GM21737 (cell line): ENCODE data around the gene NEDD4L.

ENCODE experiments used
- ATAC-seq: cut with Tn5 transposase; IDR thresholded peaks from one replicate; pipeline ENCODE4 v1.9.1; 2021; ENCODE audit warnings: mild to moderate bottlenecking, moderate library complexity; ENCODE audit not compliant: unreplicated experiment

NEDD4L gene

DNA sequence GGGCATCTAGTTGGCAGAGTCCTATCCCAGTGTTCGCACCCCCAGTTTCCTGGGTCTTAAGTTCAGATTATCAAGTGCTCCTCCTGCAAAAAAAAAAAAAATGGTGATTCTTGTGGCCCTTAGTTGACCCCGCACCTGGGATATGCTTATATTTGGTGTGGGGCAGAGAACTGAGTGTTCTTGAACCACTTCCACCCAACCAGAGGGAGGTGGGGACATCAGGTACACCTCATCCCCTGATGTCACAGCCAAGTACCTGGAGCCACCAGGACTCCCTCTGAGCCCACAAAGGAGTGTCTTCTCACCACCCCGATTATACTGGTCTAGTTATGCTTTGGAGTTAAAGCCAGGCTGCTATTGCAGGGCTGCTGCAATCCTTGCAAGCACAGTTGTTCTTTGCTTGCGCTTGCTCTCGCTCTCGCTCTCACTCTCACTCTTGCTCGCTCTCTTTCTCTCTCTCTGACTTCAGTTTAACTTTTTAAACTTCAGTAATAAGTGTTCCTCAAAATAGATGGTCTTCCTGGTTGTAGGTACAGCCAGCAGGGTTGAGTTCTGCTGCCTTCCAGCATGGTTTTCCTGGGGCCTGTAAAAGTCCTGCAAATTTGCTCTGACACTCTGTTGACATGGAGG, 265.7 kb downstream of the NEDD4L start:
- ATAC-seq = no peak

DNA sequence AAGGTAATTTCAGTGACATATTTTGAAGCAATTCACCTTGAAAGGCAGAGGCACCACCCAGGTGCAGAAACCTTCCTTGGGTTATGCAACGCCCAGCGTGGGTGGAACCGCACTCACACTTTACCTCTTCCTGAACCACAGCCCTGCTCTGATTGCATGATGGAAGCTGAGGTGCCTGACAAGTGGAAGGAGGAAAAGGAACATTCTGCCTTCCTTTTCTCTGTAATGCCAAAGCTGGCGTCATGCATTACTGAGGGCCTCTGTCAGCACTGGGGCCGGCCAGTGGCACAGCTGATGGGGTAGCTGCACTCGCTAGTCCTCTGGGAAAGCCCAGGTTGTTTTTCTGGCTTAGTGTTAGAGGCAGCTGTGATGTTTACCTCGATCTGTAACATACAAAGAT, 266.5 kb downstream of the NEDD4L start:
- no peak for ATAC-seq

DNA sequence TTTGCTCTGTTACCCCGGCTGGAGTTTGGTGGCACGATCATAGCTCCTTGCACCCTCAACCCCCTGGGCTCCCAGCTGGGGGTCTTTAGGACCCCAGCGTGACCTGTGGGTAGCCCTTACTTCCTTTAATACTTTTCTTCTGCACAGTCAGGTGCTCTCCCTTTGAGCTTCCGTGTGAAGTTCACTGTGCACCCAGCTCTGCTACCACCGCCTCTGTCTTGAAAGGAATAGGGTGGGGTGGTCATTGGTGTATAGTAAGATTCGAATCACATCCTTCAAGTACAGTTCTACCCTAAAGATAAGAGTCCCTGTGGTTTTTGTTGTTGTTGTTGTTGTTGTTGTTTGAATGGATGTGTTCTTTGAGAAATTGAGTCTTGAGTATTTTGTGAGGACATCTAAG, 267.4 kb downstream of the NEDD4L start:
- ATAC-seq = no peak

DNA sequence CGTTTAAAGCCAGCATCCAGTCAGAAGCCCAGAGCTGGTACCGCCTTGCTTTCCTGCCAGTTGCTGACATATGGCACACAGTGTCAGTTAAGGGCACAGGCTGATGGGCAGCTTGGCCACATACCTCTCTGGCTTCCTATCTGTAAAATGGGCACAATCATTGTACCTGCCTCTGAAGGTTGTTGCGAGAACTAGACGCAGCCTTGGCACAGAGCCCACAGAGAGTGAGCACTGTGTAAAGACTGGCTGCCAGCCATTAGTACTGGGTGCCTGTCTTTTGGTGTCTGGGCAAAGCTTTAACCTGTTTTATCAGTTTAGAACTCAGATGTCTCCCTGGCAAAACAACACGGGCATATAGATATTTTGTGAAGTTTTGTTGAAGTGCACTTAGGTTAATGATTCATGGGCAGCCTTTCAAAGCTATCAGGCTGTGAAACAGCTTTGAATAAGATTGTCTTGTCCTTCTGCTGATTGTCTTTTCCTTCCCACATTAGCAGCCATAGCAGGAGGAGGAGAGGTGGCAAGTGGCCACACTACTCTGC, 269.5 kb downstream of the NEDD4L start:
- ATAC-seq = no peak

DNA sequence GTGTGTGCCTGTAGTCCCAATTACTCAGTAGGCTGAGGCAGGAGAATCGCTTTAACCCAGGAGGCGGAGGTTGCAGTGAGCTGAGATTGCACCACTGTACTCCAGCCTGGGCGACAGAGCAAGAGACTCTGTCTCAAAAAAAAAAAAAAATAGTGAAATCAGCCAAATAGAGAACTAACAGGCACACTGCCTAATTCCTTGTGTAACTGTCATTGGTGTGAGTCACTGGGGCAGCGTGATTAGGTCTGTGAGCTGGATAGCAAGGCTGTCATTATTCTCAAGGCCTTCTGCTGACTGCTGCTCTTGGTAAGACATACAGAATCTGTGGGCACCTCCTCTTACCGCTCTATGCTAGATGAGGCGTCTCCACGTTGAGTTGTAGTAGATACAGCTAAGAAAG, 270.3 kb downstream of the NEDD4L start:
- ATAC-seq = no peak

DNA sequence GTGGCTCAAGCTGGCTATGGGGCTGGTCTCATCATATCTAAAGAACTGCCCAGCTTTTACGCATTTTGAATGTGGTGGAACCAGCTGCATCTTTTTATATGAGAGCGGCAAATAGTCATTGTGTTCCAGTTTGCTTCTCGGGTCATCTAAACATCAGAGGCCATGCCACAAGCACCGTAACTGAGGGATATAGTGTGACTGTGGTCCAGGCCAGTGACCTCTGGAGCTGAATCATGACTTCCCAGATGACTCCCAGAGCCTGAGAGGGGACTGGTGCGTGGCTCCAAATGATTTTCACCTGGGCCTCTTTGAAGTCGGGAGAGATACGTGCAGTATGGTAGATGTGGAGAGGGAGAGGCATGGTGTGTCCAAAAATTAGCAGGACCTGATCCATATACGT, 271.0 kb downstream of the NEDD4L start:
- ATAC-seq = no peak

DNA sequence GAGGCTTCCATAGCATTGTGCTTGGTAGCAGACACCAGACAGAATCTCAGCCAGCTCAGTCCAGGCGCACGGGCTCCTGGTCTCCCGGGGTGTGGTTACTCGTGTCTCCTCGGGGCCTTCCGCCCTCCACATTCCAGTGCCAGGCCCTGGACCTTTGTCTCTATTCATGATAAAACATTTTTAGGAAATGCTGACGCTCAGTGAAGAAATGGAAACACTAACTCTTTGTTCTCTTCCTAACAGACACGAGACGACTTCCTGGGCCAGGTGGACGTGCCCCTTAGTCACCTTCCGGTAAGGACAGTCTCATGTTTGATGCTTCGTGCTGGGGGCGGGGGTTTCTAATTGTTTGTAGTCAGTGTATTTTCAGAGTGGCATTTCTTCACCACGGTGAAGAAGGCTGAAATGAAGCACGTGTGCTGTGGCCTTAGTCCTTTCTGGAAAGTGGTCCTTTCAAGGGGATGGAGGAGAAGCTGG, 271.8 kb downstream of the NEDD4L start:
- no peak for ATAC-seq

DNA sequence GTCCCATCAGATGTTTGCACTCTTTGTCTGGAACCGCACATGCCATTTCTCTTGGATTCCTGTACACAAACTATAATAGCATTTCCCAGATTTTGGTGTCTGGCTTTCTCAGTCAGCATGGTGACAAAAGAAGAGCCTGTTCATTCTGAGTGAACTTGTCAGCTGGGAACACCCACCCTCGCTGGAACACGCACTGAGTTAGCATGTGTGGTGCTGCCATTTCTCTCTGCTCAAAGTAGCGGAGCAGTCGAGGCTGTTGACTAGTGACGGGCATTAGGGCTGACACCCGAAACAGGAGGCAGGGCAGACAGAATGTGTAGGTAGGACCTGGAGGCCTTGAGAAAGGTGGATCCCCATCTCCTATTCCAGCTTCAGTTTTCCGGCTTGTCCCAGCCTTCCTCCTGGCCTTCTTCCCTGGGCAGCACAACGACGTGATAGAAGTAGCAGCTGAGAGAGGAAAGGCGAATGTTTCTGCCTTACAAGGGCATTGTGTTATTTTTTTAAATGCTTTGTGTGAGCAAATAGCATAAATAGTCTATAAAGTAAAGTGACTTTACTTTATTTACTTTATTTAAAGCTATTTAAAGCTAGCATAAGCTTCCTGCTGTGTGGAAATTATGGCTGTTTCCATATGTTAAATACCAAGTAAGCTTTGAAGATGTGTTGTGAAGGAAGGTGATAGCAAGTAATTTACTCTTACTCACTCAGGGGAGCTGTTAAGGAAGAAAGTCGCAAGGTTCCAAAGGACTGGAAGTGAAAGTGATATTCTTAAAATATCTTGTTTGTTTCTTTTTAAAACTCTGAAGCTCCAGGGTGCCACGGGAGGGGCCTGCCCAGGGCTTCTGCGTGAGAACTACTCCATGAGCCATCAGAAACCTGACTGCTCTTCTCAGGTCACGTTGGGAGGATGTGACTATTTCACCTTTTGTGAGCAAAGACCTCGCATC, 272.6 kb downstream of the NEDD4L start:
- ATAC-seq = no peak

DNA sequence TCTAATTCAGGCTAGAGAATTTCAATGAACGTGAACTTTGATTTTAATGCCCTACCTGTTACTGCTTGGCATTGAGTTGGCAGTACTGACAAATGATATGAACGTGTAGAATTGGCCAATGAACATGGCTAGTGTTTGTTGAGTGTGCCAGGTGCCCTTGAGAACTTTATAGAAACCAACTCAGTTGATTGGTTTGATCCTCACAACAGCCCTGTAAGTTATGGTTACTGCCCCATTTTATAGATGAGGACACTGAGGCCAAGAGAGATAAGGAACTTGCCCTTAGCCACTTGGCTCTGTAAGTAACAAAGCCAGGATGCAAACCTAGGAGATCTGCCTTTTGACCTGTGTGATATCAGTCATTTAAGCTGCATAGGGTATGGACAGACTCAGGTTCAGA, 275.7 kb downstream of the NEDD4L start:
- ATAC-seq = no peak

DNA sequence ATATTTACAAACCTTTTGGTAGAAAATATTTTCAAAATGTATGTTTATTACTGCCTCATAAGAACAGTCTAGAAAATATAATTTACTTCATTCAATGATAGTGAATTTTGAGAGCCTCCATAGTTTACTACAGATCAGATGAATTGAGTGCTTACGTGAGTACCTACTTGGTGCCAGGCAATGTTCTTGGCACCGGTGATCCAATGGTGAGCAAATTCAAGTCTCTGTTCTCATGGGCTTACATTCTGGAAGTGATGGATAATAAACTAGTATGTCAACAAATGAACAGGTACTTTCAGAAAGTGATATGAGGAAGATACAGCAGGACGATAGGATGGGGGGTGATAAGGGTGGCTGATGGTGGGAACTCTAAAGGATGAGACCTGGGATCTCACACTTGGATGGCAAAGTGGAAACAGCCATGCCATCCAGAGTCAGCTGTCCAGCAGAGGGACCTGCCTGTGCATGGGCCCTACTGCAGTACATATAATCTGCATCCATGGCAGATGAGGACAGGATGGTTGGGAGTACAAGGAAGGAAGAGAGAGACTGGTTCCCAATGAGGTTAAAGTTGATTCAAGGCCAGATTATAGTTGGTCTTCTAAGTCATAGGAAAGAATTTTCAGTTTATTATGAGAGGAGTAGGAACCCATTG, 277.0 kb downstream of the NEDD4L start:
- ATAC-seq = no peak

DNA sequence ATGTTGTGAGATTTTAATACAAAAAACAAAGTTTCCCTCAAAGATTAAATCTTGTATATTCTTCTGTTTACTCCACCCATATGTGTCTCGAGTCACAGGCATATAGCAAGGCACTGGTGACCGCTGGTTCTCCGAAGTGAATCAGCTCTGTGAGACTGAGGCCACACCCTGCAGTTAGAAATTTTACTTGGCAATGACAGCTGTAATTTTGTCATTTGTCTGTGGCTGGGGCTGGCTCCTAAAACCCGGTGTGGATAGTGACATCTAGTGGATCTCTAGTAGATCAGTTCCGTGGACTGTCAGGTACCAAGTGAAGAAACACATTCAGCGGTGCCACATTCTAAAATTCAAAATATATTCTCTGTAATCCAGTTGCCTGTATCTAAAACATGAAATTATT, 278.0 kb downstream of the NEDD4L start:
- ATAC-seq = no peak

DNA sequence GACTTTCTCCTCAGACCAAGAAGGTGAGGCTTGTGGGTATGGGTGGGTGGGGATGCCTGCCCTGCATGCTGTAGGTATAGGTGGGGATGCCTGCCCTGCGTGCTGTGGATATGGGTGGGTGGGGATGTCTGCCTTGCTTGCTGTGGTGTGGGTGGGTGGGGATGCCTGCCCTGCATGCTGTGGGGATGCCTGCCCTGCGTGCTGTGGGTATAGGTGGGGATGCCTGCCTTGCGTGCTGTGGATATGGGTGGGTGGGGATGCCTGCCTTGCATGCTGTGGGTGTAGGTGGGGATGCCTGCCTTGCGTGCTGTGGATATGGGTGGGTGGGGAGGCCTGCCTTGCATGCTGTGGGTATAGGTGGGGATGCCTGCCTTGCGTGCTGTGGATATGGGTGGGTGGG, 278.4 kb downstream of the NEDD4L start:
- no peak for ATAC-seq

DNA sequence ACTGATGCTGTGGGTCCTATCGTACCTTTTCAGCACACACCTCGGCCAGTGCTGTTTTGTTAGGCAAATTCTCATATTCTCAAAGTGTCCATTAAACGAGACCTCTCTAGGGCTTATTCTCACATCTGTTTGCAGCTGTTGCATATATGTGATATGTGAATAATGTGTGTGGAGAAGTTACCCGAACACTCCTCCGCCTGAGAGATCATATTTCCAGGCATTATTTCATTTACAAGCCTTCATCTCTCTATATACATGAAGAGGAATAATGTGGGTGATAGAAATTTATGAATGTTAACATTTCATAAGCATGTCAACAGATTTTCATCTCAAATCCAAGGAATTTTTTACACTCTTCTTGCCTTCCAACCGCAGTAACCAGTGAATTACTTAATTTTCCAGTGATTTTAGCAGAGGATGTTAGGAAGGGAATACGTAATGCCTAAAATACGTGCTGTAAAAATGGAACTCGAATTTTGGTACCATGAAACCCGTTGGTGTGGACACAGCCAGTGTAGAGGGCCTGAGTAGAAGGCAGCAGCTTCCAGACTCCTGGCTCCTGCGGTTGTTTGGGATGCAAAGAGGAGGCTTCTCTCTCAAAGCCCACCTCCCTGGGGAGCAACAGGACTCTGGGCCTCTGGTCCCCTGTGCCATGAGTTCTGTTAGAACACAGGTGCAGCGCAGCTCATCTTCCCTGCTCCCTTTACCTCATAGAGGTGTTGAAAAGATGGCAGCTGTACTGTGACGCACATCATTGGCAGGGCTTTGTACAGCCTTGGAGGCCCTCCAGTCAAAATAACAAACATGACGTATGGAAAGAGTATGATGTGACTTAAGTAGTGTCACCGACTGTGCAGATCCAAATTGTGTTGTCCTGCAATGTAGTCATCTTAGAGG, 280.1 kb downstream of the NEDD4L start:
- ATAC-seq = no peak

DNA sequence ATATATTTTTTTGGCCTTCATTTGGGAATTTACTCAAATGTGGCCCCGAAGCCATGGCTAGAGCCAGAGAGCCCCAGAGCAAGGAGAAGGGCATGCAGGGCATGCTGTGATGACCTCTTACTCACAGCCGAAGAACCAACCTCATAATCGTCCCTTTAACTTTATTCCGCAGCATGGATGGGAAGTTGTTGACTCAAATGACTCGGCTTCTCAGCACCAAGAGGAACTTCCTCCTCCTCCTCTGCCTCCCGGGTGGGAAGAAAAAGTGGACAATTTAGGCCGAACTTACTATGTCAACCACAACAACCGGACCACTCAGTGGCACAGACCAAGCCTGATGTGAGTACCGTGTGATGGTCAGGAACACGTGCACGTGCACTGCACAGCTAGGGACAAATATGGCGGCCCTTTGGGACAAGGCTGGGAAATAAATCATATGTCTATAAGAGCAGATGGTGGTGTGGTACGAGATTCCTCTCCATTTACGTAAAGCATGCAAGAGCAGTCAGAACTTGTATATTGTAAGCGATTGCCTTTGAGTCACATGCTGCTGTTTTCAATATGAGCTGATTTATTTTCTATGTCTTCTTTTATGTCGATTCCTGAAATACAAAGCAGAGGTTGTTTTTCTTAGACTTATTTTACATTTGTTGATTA, 280.9 kb downstream of the NEDD4L start:
- ATAC-seq = no peak

DNA sequence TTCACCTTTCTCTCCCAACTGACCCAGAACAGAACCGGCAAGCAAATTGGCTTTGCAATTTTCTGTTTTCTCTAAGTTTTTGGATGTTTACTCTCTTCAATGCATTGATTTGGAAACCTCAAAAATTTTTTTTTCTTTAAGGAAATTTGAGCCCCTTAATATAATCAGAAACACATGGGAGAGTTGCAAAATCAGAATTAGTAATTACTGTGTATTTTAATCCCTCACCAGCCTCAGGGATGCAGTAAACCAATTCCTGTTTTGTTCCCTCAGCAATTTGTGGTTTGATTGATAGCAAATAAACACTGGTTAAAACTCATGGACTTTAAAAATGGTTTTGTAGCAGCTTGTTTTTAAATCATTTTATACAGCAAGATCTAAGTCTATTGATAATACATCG, 281.5 kb downstream of the NEDD4L start:
- no peak for ATAC-seq

DNA sequence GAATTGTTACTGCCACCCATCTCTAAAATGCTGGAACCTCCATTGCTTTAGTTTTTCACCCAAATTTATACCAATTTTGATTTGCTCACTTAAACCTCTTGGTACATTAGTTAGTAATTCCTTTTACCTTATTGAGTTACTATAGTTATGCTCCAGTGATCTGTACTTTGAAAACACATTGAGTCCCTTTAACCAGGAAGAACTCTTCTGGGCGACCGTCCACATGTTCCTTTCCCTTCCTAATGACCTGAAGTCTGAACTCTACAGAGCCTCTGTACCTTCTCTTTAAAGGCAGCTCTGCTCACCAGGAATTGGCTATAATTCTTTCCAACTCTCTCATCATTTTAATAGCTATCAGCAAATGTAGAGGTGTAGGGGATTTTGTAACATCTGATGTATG, 290.0 kb downstream of the NEDD4L start:
- no peak for ATAC-seq

DNA sequence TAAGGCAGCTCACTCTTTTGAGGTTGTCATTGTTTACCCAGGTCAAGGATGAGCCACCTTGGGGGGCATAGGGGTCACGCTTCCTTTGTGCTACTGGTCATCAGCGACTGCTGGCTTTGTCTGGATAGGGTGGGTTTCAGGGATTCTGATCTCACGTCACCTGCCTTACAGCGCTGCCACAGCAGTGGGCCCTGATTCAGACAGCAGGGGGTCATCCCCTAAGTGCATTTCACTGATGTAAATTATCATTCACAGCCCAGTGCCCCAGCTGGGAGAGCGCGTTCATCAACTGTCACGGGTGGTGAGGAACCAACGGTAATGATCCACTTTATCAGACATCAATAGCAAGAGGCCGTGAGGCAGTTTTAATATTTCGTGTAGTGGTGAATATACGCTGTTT, 291.2 kb downstream of the NEDD4L start:
- ATAC-seq = no peak

DNA sequence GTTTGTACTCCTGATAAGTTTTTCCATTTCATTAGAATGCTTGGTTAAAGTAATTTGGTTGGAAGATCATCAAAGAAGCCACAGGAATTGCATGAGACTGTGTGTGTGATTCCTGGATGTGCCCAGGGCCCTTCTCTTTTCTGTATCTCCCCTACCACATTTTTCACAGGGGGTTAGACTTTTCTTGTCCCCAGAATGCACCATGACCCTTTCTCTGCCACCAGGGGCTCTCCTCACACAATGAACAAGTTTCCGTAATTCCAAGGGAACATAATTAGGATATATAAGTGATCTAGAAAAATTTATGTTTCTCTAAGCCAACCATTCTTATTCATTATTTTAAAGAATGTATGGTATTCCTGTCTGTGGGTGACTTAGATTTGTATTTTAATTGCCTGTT, 291.8 kb downstream of the NEDD4L start:
- ATAC-seq = no peak

DNA sequence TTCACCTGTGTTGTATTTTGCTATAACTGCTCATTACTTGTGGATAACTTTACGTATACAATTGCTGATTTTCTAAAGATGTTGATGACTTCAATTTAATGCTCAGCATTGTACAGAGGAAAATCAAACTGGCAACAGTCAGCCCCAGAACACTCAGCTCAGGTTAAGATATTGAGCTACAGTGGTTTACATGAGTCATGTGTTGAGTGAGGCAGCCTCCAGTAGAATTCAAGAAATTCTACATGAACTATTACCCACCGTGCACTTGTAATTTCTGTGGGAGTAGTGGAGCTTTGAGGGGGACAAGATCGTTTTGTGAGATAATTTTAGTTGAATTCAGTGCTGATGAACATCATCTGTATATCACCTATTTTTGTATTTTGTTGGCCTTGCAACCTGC, 292.6 kb downstream of the NEDD4L start:
- no peak for ATAC-seq

DNA sequence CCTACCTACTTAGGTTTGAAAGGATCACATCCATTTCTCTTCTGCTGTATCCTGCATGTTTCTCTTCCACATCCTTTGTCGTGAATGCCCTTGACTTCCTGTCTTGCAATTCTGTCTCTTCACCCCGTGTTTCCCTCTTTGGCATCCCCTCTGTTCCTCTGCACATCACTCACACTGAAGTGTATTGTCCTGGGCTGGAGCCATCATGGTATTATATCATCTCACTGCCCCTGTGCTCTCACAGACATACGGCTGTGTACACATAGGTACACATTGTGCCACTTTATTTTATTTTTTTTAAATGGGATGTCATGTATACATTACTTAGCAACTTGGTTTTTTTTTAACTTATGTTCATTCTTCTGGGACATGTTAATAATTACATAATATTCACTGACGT, 293.3 kb downstream of the NEDD4L start:
- no peak for ATAC-seq
